ENCODE data around the gene ZNF33B.
"Not testable (repeated sequence)": the region's sequence is repeated elsewhere in the genome, so short reads cannot be mapped to it uniquely, and the experiment has no call there.

ZNF33B gene

GRCh38 chr10:42609872-42610271 is 28.5 kb downstream of the ZNF33B start:
- no peak for DNase-seq

- no peak for DNase-seq
Observed at GRCh38 chr10:42598249-42598873, 40.0 kb downstream of the ZNF33B start.

DNA sequence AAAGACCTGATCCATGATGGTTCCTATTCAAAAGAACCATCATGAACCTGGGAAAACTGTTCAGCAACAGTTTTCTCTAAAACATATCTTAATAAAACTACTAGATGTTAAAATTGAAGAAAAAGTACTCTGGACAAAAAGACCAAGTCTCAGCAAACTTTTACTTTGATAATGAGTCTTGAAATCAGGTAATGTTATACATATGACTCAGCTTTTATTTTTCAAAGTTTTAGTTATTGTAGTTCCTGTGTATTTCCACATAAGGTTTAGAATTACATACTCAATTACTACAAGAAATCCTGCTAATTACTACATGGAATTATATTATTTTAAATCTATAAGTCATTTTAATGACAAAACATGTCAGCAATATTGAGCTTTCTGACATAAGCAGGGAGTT is 42.2 kb downstream of the ZNF33B start:
- no peak for DNase-seq

GRCh38 chr10:42594246-42594650 is 44.1 kb downstream of the ZNF33B start:
- DNase-seq, result no peak

DNA sequence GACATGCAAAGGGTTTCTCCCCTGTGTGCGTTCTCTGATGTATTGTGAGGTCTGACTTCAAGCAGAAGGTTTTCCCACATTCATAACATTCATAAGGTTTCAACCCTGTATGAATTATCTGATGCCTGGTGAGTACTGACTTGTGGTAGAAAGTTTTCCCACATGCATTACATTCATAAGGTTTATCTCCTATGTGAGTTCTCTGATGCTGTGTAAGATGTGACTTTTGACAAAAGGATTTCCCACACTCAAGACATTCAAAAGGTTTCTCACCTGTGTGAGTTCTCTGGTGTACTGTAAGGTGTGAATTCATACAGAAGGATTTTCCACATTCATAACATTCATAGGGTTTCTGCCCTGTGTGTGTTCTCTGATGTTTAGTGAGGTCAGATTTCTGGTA is 45.1 kb downstream of the ZNF33B start:
- DNase-seq, result no peak

- DNase-seq, result no peak
Observed at GRCh38 chr10:42583828-42584227, 54.5 kb downstream of the ZNF33B start.

GRCh38 chr10:42578019-42578418 is 60.4 kb downstream of the ZNF33B start:
- DNase-seq, result no peak

DNA sequence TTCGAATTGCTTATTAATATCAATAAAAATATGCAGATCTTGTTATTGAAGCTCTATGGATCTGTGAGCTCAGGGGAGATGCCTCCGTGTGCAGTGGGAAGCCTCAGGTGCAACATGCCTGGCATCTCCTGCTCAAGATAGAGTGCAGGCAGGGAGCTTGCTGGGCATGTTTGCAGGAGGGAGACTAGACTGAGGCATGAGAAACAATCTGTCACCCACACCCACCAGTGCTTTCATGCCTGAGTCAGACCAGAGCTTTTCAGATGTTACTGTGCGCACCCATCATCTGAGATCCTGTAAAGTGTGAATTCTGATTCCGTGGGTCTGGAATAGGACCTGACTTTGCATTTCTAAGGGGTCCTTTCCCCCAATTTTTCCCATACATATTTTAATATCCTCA is 62.0 kb downstream of the ZNF33B start:
- no peak for DNase-seq

DNA sequence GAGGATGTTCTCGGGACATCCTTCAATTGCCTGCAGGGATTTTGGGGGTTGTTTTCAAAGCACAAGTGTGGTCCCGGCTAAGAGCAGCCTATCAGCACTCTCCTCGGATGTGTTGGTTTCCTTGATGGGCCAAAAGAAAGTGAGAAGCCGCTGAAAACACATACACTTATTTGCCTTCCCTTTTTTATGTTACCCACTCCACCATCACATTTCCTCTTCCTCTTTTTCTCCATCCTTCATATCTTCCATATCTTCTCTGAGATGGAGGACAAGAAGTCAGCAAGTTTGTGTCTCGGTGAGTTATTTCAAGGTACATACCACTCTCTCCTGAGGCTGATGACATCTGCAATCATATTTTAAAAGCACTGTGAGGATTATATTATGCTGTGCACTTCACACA is 64.0 kb downstream of the ZNF33B start:
- no peak for DNase-seq

DNA sequence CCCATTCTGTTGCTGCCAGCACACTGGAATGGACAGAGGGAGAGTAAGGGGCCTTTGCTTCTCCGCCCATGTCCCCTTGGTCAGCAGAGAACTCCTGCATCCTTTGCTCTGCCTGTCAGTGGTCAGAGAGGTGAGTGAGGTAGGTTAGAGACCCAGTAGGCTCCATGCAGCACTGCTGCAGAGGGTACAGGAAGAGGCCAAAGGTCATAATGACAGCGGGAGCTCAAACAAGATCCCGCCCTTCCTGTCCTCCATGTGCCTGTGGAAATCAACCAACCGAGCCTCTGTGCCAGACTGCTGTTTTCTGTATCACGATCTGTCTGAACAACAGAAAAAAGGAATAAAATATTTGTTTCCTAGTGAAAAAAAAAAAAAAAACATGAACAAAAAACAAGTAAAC is 81.4 kb downstream of the ZNF33B start:
- DNase-seq, result no peak

DNA sequence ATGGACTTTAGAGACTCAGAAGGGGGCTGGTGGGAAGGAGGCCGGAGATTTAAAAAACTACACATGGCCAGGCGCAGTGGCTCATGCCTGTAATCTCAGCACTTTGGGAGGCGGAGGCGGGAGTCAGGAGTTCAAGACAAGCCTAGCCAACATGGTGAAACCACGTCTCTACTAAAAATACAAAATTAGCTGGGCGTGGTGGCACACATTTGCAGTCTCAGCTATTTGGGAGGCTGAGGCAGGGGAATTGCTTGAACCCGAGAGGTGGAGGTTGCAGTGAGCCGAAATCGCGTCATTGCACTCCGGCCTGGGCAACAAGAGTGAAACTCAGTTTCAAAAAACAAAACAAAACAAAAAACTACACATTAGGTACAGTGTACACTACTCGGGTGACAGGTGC is 84.8 kb downstream of the ZNF33B start:
- DNase-seq, result not testable (repeated sequence)

DNA sequence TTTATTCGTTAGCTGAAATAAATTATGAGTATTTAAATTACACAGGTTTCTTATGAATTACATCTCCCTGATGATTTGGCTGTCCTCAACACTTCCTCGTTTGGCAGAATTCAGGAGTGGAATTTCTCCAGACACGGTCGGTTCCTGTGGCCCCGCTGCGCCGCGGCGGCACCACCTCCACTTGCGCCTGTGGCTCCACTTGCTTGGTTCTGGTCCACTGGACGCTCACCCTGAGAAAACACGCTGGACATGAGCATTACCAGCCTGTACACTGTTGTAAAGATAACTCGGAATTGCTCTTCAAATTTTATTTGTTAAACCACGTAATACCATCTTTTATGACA is 85.3 kb downstream of the ZNF33B start:
- DNase-seq, result no peak

- DNase-seq, result peak; percentile 92 to 97 (median 92)
Observed at GRCh38 chr10:42552188-42553063, 85.9 kb downstream of the ZNF33B start.

GRCh38 chr10:42551582-42552187 is 86.7 kb downstream of the ZNF33B start:
- peak in 1 of 3 experiments; percentile 37 for DNase-seq

DNA sequence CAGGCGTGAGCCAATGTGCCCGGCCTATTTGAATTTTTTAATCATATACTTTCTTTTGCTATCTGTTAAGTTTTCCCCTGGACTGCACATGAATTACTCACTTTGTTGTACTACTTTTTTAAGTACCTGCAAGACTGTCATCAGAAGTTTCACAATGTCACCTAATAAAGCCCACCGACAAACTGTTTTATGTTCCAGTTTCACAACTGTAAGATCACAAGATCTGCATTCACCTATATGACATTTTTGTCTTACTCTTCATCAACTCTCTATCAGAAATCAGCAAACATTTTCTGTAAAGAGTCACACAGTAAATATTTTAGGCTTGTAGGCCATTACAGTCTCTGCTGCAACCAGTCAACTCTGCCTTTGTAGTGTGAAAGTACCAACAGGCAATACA is 88.5 kb downstream of the ZNF33B start:
- no peak for DNase-seq

GRCh38 chr10:42548254-42548653 is 90.1 kb downstream of the ZNF33B start:
- DNase-seq, result no peak

- no peak for DNase-seq
Observed at GRCh38 chr10:42544945-42545344, 93.4 kb downstream of the ZNF33B start.

DNA sequence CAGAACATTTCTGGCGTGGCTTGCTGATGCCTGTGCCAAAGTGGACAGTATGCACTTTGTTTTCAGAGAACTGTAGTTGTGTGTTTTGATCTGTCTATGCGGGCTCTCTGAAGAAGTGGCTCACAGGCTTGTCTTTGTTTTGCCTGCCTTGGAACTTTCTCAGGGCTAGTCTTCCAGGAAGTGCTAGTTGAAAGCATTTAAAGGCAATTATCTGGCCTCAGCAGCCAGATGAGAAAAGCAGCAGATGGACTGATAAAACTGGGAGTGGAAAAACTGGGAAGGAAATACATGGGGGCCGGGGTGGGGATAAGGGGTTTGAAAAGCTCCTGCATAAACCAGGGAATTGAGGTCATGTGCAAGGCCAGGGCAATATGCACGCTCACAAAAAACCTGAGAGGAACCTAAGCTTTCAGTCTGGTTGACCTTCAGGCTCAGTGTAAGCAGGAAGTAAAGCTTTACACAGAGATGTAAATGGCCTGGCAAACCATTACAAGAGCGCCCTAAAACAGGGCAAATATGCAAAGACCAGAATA is 94.5 kb downstream of the ZNF33B start:
- no peak for DNase-seq

All from NCI-H1417 (cell line).